Urinary bladder (tissue), 4 donors: ENCODE measurements around the gene NBEAL1. TPM values are rescaled to one million over a fixed set of nuclear protein-coding genes. Genes with fewer than 3 reads are reported as not detected.
"Not testable (repeated sequence)": the region's sequence is repeated elsewhere in the genome, so short reads cannot be mapped to it uniquely, and the experiment has no call there.

Source experiments
- DNase-seq: peaks from one replicate; pipeline ENCODE4 v3.0.0-alpha.2; 2015; ENCODE audit errors: extremely low spot score
- H3K27ac ChIP-seq: one replicate; pipeline ENCODE4 v1.5.1; 2013; ENCODE audit warnings: low read depth, mild to moderate bottlenecking, moderate library complexity
- H3K36me3 ChIP-seq: one replicate; pipeline ENCODE4 v1.6.1; 2013; ENCODE audit warnings: mild to moderate bottlenecking, moderate library complexity; ENCODE audit not compliant: insufficient read depth
- H3K4me1 ChIP-seq: one replicate; pipeline ENCODE4 v1.6.1; 2013; ENCODE audit warnings: mild to moderate bottlenecking, moderate library complexity; ENCODE audit not compliant: insufficient read depth
- H3K4me3 ChIP-seq: one replicate; pipeline ENCODE4 v1.5.1; 2013; ENCODE audit warnings: low read depth, low read length
- WGBS: extraction: QIAGEN DNeasy Blood & Tissue Kit; methylation state at CpG from one replicate; pipeline ENCODE4 v1.1.7; 2013; 5-methylcytosine and 5-hydroxymethylcytosine counted together
- polyA plus RNA-seq: library from polyadenylated mRNA; stranded (reverse); fragments of 200-250 nt; gene quantifications from one replicate; pipeline ENCODE4 v1.2.3, GENCODE V29; 2013
- small RNA-seq: library from RNA; depleted of rRNA; stranded (forward); fragments of <200 nt; gene quantifications from one replicate; pipeline ENCODE3, GENCODE V24; 2014
- total RNA-seq: library from RNA; depleted of rRNA; stranded (reverse); fragments of >200 nt; gene quantifications from one replicate; pipeline ENCODE4 v1.2.3, GENCODE V29; 2014
- donor health status: healthy with polysubstance abuse.
- donor health status: healthy.

Gene NBEAL1
- total and polyA plus RNA-seq, 2 donors, result 14.2 to 122 TPM

GRCh38 chr2:203238292-203238703 is 223.6 kb downstream of the NBEAL1 start:
- Histone ChIP-seq H3K36me3 (no peaks in the 10 kb centered on the region), H3K4me3 (peak overlapping the region; percentile 61), H3K27ac (no peak overlapping the region), H3K4me1 (no peaks in the 10 kb centered on the region)
- DNase-seq, result no peak
- 23% methylated on average over 22 of the region's 22 CpGs for WGBS

- H3K27ac ChIP-seq, result peak within 1 kb of the TSS; percentile 97
- H3K4me3 ChIP-seq, result peak within 1 kb of the TSS; percentile 61
- under 1% methylated on average over 80 of the region's 80 CpGs for WGBS
- DNase-seq, result peak; percentile 85
- H3K36me3 ChIP-seq, result no peaks in the 10 kb centered on the region
- no peaks in the 10 kb centered on the region for H3K4me1 ChIP-seq
These were observed 224.2 kb downstream of the NBEAL1 start, which contains the start of gene CYP20A1 for GRCh38 chr2:203238704-203239526. TSS of gene CYP20A1 (plus strand) at chr2:203239018. CDS start at chr2:203239063, 45 bp downstream.

GRCh38 chr2:203240491-203240890 is 225.8 kb downstream of the NBEAL1 start:
- H3K4me1 ChIP-seq, result no peaks in the 10 kb centered on the region
- WGBS, result 87% methylated on average over 5 of the region's 5 CpGs
- H3K4me3 ChIP-seq, result no peak overlapping the region
- H3K27ac ChIP-seq, result no peak overlapping the region
- DNase-seq, result no peak
- H3K36me3 ChIP-seq, result no peaks in the 10 kb centered on the region

GRCh38 chr2:203242518-203242917 is 227.8 kb downstream of the NBEAL1 start:
- no peaks in the 10 kb centered on the region for H3K36me3 ChIP-seq
- no peaks in the 10 kb centered on the region for H3K4me1 ChIP-seq
- no peak overlapping the region for H3K27ac ChIP-seq
- no peak for DNase-seq
- H3K4me3 ChIP-seq, result no peak overlapping the region
- 97% methylated on average over 6 of the region's 6 CpGs for WGBS

- DNase-seq, result no peak
- Histone ChIP-seq H3K36me3 (no peaks in the 10 kb centered on the region), H3K4me1 (no peaks in the 10 kb centered on the region), H3K4me3 (no peak overlapping the region), H3K27ac (no peak overlapping the region)
- WGBS, result 95% methylated on average over 3 of the region's 3 CpGs
These were observed 232.0 kb downstream of the NBEAL1 start for GRCh38 chr2:203246646-203247045.

GRCh38 chr2:203252818-203253217 is 238.1 kb downstream of the NBEAL1 start:
- no peak overlapping the region for H3K27ac ChIP-seq
- H3K36me3 ChIP-seq, result no peaks in the 10 kb centered on the region

GRCh38 chr2:203253422-203254095 is 238.9 kb downstream of the NBEAL1 start:
- not testable (repeated sequence) for H3K27ac ChIP-seq, H3K4me1 ChIP-seq, DNase-seq, H3K36me3 ChIP-seq, H3K4me3 ChIP-seq
- WGBS, result 76% methylated on average over 10 of the region's 10 CpGs

More at GRCh38 chr2:203252818-203253217, 238.1 kb downstream of the NBEAL1 start:
- WGBS, result 97% methylated on average over 13 of the region's 13 CpGs
- H3K4me3 ChIP-seq, result no peak overlapping the region
- no peak for DNase-seq
- no peaks in the 10 kb centered on the region for H3K4me1 ChIP-seq

GRCh38 chr2:203261326-203262159 is 246.9 kb downstream of the NBEAL1 start:
- Histone ChIP-seq H3K27ac (no peak overlapping the region), H3K36me3 (peaks cover 2% of the 10 kb centered on the region), H3K4me1 (peaks cover 2% of the 10 kb centered on the region), H3K4me3 (no peak overlapping the region)
- DNase-seq, result no peak
- WGBS, result 96% methylated on average over 3 of the region's 3 CpGs

Small RNAs within 50 kb of the gene (small RNA-seq; reads per million reads assigned to genes)
- gene AC010900.2, result not detected
- gene RF00408, result not detected
- gene RN7SL670P, result not detected

Other genes with a start within 250 kb of the NBEAL1 start
- gene ICA1L, start 143.1 kb upstream of the NBEAL1 start, total RNA-seq, result 67.0 TPM
- 6.1 TPM for gene ICA1L, start 143.1 kb upstream of the NBEAL1 start, polyA plus RNA-seq
- gene WDR12, start 103.2 kb upstream of the NBEAL1 start, total RNA-seq, result 28.4 TPM
- 16.4 TPM for gene WDR12, start 103.2 kb upstream of the NBEAL1 start, polyA plus RNA-seq
- gene CARF, start 102.6 kb upstream of the NBEAL1 start, total RNA-seq, result 28.5 TPM
- 5.0 TPM for gene CARF, start 102.6 kb upstream of the NBEAL1 start, polyA plus RNA-seq
- 57.6 TPM for gene CYP20A1, start 224.1 kb downstream of the NBEAL1 start, total RNA-seq
- 8.9 TPM for gene CYP20A1, start 224.1 kb downstream of the NBEAL1 start, polyA plus RNA-seq